GM13976 (cell line): Measurements from ENCODE around the gene PATZ1.

Source experiments
- DNase-seq: peaks from one replicate; pipeline ENCODE4 v3.0.0; 2012; ENCODE audit warnings: low spot score
- in situ Hi-C: fragments of 300-500 bp; cut with MboI; formaldehyde crosslinking; loops from one replicate; pipeline ENCODE4 v1.12.0; 2022; ENCODE audit warnings: low sequenced_read_pairs, mixed read lengths, inconsistent platforms; ENCODE audit not compliant: unreplicated experiment
- TF ChIP-seq, protein P1 (sequence below): IDR thresholded peaks from 2 replicates; pipeline ENCODE4 v1.5.1; 2012; ENCODE audit warnings: borderline replicate concordance, mild to moderate bottlenecking; ENCODE audit not compliant: insufficient read depth; ENCODE audit errors: extremely low read depth, missing control alignments, control extremely low read depth

Gene PATZ1

DNA sequence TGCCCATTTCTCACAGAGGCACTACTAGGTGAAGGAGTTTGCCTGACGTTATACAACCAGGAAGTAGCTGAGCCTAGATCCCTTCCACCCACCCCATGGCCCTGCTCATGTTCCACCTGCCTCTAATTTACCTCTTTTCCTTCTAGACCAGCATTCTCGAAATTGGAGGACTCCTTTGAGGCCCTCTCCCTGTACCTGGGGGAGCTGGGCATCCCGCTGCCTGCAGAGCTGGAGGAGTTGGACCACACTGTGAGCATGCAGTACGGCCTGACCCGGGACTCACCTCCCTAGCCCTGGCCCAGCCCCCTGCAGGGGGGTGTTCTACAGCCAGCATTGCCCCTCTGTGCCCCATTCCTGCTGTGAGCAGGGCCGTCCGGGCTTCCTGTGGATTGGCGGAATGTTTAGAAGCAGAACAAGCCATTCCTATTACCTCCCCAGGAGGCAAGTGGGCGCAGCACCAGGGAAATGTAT is 68.0 kb downstream of the PATZ1 start:
- in situ Hi-C loops = no loop called here
- no peak for DNase-seq
- TF ChIP-seq, protein P1, sequence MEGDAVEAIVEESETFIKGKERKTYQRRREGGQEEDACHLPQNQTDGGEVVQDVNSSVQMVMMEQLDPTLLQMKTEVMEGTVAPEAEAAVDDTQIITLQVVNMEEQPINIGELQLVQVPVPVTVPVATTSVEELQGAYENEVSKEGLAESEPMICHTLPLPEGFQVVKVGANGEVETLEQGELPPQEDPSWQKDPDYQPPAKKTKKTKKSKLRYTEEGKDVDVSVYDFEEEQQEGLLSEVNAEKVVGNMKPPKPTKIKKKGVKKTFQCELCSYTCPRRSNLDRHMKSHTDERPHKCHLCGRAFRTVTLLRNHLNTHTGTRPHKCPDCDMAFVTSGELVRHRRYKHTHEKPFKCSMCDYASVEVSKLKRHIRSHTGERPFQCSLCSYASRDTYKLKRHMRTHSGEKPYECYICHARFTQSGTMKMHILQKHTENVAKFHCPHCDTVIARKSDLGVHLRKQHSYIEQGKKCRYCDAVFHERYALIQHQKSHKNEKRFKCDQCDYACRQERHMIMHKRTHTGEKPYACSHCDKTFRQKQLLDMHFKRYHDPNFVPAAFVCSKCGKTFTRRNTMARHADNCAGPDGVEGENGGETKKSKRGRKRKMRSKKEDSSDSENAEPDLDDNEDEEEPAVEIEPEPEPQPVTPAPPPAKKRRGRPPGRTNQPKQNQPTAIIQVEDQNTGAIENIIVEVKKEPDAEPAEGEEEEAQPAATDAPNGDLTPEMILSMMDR = no peak

DNA sequence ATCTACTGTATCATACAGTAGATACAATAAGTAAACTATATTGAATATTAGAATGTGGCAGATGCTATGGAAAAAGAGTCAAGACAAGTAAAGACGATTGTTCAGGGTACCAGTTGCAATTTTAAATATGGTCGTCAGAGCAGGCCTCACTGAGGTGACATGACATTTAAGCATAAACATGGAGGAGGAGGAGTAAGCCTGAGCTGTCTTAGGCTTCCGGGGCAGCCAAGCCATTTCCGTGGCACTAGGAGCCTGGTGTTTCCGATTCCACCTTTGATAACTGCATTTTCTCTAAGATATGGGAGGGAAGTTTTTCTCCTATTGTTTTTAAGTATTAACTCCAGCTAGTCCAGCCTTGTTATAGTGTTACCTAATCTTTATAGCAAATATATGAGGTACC is 68.4 kb downstream of the PATZ1 start:
- TF ChIP-seq, protein P1 = no peak
- DNase-seq = no peak
- in situ Hi-C loops = no loop called here

DNA sequence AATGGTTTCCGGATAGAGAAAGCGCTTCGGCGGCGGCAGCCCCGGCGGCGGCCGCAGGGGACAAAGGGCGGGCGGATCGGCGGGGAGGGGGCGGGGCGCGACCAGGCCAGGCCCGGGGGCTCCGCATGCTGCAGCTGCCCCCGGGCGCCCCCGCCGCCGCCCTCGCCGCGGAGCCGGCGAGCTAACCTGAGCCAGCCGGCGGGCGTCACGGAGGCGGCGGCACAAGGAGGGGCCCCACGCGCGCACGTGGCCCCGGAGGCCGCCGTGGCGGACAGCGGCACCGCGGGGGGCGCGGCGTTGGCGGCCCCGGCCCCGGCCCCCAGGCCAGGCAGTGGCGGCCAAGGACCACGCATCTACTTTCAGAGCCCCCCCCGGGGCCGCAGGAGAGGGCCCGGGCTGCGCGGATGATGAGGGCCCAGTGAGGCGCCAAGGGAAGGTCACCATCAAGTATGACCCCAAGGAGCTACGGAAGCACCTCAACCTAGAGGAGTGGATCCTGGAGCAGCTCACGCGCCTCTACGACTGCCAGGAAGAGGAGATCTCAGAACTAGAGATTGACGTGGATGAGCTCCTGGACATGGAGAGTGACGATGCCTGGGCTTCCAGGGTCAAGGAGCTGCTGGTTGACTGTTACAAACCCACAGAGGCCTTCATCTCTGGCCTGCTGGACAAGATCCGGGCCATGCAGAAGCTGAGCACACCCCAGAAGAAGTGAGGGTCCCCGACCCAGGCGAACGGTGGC is 69.5 kb downstream of the PATZ1 start:
- DNase-seq = no peak
- in situ Hi-C loops = no loop called here
- TF ChIP-seq, protein P1 = no peak
